ENCODE results near the gene GNE.

Gene GNE

GRCh38 chr9:36282275-36282674 is 24.0 kb upstream of the GNE start:
- Histone ChIP-seq H3K4me3 (ENCODE audit: low read length in 2 of 2) (no peak overlapping the region), H2BK5ac (ENCODE audit: low read length) (no peak overlapping the region)
- no CpG with 5 or more reads among the region's 7 CpGs for WGBS, 2 donors (ENCODE audit: extremely low coverage in 2 of 2, insufficient read length in 2 of 2, insufficient replicate concordance in 1 of 2)

GRCh38 chr9:36280989-36281388 is 22.7 kb upstream of the GNE start:
- Histone ChIP-seq H2BK120ac (ENCODE audit: low read depth, low read length) (no peak overlapping the region), H3K36me3 (replicated peaks in 1 of 2; ENCODE audit: control insufficient read depth in 2 of 2, insufficient read depth in 2 of 2, low read length in 2 of 2) (no peaks in the 10 kb centered on the region), H3K4ac (ENCODE audit: low read length) (no peak overlapping the region), H3K79me1 (ENCODE audit: low read depth, low read length) (no peaks in the 10 kb centered on the region), H3K4me2 (ENCODE audit: insufficient read depth, low read length, poor library complexity, severe bottlenecking) (no peak overlapping the region), H3K27me3 (ENCODE audit: control insufficient read depth in 3 of 3, insufficient read depth in 3 of 3, low read depth in 1 of 3, low read length in 3 of 3) (no peaks in the 10 kb centered on the region), H3K18ac (ENCODE audit: low read length) (no peak overlapping the region), H2BK12ac (ENCODE audit: low read length) (no peak overlapping the region), H4K8ac (ENCODE audit: low read depth, low read length) (no peak overlapping the region), H3K9ac (ENCODE audit: low read depth, low read length, poor library complexity) (no peak overlapping the region), H2AK5ac (ENCODE audit: low read depth, low read length) (no peak overlapping the region), H2AFZ (ENCODE audit: low read length) (no peak overlapping the region), H3K23ac (ENCODE audit: low read depth, low read length, poor library complexity) (no peak overlapping the region), H3K4me3 (ENCODE audit: low read length in 2 of 2) (no peak overlapping the region), H3K4me1 (ENCODE audit: control insufficient read depth in 2 of 2, insufficient read depth in 1 of 2, low read depth in 1 of 2, low read length in 2 of 2) (peaks cover 0 to 6% of the 10 kb centered on the region in 2 donors), H2BK15ac (ENCODE audit: low read length) (no peak overlapping the region), H3K14ac (ENCODE audit: low read length) (no peak overlapping the region), H3K9me3 (replicated peaks in 1 of 2; ENCODE audit: control insufficient read depth in 2 of 2, insufficient read depth in 1 of 2, low read depth in 1 of 2, low read length in 2 of 2) (no peaks in the 10 kb centered on the region), H3K27ac (replicated peaks; ENCODE audit: low read length) (no peak overlapping the region), H2BK5ac (ENCODE audit: low read length) (no peak overlapping the region), H4K91ac (ENCODE audit: low read depth, low read length, poor library complexity) (no peak overlapping the region)
- no CpG with 5 or more reads among the region's 4 CpGs for WGBS, 2 donors (ENCODE audit: extremely low coverage in 2 of 2, insufficient read length in 2 of 2, insufficient replicate concordance in 1 of 2)
- no peak for DNase-seq (ENCODE audit: low spot score)

More at GRCh38 chr9:36282275-36282674, 24.0 kb upstream of the GNE start:
- Histone ChIP-seq H3K9me3 (replicated peaks in 1 of 2; ENCODE audit: control insufficient read depth in 2 of 2, insufficient read depth in 1 of 2, low read depth in 1 of 2, low read length in 2 of 2) (no peaks in the 10 kb centered on the region), H3K4ac (ENCODE audit: low read length) (no peak overlapping the region), H2BK12ac (ENCODE audit: low read length) (no peak overlapping the region), H2BK15ac (ENCODE audit: low read length) (no peak overlapping the region), H4K91ac (ENCODE audit: low read depth, low read length, poor library complexity) (no peak overlapping the region), H3K4me1 (ENCODE audit: control insufficient read depth in 2 of 2, insufficient read depth in 1 of 2, low read depth in 1 of 2, low read length in 2 of 2) (no peaks in the 10 kb centered on the region), H2AFZ (ENCODE audit: low read length) (no peak overlapping the region), H3K36me3 (replicated peaks in 1 of 2; ENCODE audit: control insufficient read depth in 2 of 2, insufficient read depth in 2 of 2, low read length in 2 of 2) (no peaks in the 10 kb centered on the region), H3K27me3 (ENCODE audit: control insufficient read depth in 3 of 3, insufficient read depth in 3 of 3, low read depth in 1 of 3, low read length in 3 of 3) (no peaks in the 10 kb centered on the region), H4K8ac (ENCODE audit: low read depth, low read length) (no peak overlapping the region), H2BK120ac (ENCODE audit: low read depth, low read length) (no peak overlapping the region), H2AK5ac (ENCODE audit: low read depth, low read length) (no peak overlapping the region), H3K9ac (ENCODE audit: low read depth, low read length, poor library complexity) (no peak overlapping the region), H3K23ac (ENCODE audit: low read depth, low read length, poor library complexity) (no peak overlapping the region), H3K18ac (ENCODE audit: low read length) (no peak overlapping the region), H3K4me2 (ENCODE audit: insufficient read depth, low read length, poor library complexity, severe bottlenecking) (no peak overlapping the region), H3K27ac (replicated peaks; ENCODE audit: low read length) (no peak overlapping the region), H3K14ac (ENCODE audit: low read length) (no peak overlapping the region), H3K79me1 (ENCODE audit: low read depth, low read length) (no peaks in the 10 kb centered on the region)
- DNase-seq (ENCODE audit: low spot score) = no peak

GRCh38 chr9:36278243-36278642 is 20.0 kb upstream of the GNE start:
- Histone ChIP-seq H4K91ac (ENCODE audit: low read depth, low read length, poor library complexity) (no peak overlapping the region), H3K4ac (ENCODE audit: low read length) (no peak overlapping the region), H3K9me3 (replicated peaks in 1 of 2; ENCODE audit: control insufficient read depth in 2 of 2, insufficient read depth in 1 of 2, low read depth in 1 of 2, low read length in 2 of 2) (no peaks in the 10 kb centered on the region), H2BK15ac (ENCODE audit: low read length) (no peak overlapping the region), H3K79me1 (ENCODE audit: low read depth, low read length) (no peaks in the 10 kb centered on the region), H2AFZ (ENCODE audit: low read length) (no peak overlapping the region), H2BK5ac (ENCODE audit: low read length) (no peak overlapping the region), H4K8ac (ENCODE audit: low read depth, low read length) (no peak overlapping the region), H2BK12ac (ENCODE audit: low read length) (no peak overlapping the region), H3K18ac (ENCODE audit: low read length) (no peak overlapping the region), H3K14ac (ENCODE audit: low read length) (no peak overlapping the region), H3K23ac (ENCODE audit: low read depth, low read length, poor library complexity) (no peak overlapping the region), H2BK120ac (ENCODE audit: low read depth, low read length) (no peak overlapping the region), H3K27ac (replicated peaks; ENCODE audit: low read length) (no peak overlapping the region), H3K4me2 (ENCODE audit: insufficient read depth, low read length, poor library complexity, severe bottlenecking) (no peak overlapping the region), H3K27me3 (ENCODE audit: control insufficient read depth in 3 of 3, insufficient read depth in 3 of 3, low read depth in 1 of 3, low read length in 3 of 3) (no peaks in the 10 kb centered on the region), H3K36me3 (replicated peaks in 1 of 2; ENCODE audit: control insufficient read depth in 2 of 2, insufficient read depth in 2 of 2, low read length in 2 of 2) (no peaks in the 10 kb centered on the region), H3K4me1 (ENCODE audit: control insufficient read depth in 2 of 2, insufficient read depth in 1 of 2, low read depth in 1 of 2, low read length in 2 of 2) (peaks cover 0 to 10% of the 10 kb centered on the region in 2 donors), H3K9ac (ENCODE audit: low read depth, low read length, poor library complexity) (no peak overlapping the region), H3K4me3 (ENCODE audit: low read length in 2 of 2) (no peak overlapping the region), H2AK5ac (ENCODE audit: low read depth, low read length) (no peak overlapping the region)
- no CpG with 5 or more reads among the region's 2 CpGs for whole genome bisulfite sequencing, 2 donors (ENCODE audit: extremely low coverage in 2 of 2, insufficient read length in 2 of 2, insufficient replicate concordance in 1 of 2)
- DNase-seq (ENCODE audit: low spot score) = no peak

- no peak overlapping the region for H2BK5ac ChIP-seq (ENCODE audit: low read length)
- H3K4me3 ChIP-seq (ENCODE audit: low read length in 2 of 2) = no peak overlapping the region
- no peak for DNase-seq (ENCODE audit: low spot score)
- WGBS, 2 donors (ENCODE audit: extremely low coverage in 2 of 2, insufficient read length in 2 of 2, insufficient replicate concordance in 1 of 2) = no CpG with 5 or more reads among the region's 7 CpGs
- H3K4me1 ChIP-seq (ENCODE audit: control insufficient read depth in 2 of 2, insufficient read depth in 1 of 2, low read depth in 1 of 2, low read length in 2 of 2) = peaks cover 0 to 10% of the 10 kb centered on the region in 2 donors
- no peak overlapping the region for H2BK120ac ChIP-seq (ENCODE audit: low read depth, low read length)
- no peaks in the 10 kb centered on the region for H3K9me3 ChIP-seq (replicated peaks in 1 of 2; ENCODE audit: control insufficient read depth in 2 of 2, insufficient read depth in 1 of 2, low read depth in 1 of 2, low read length in 2 of 2)
- H3K27ac ChIP-seq (replicated peaks; ENCODE audit: low read length) = no peak overlapping the region
- H2AK5ac ChIP-seq (ENCODE audit: low read depth, low read length) = no peak overlapping the region
- no peak overlapping the region for H3K4me2 ChIP-seq (ENCODE audit: insufficient read depth, low read length, poor library complexity, severe bottlenecking)
- H3K9ac ChIP-seq (ENCODE audit: low read depth, low read length, poor library complexity) = no peak overlapping the region
- H4K91ac ChIP-seq (ENCODE audit: low read depth, low read length, poor library complexity) = no peak overlapping the region
- H3K18ac ChIP-seq (ENCODE audit: low read length) = no peak overlapping the region
- H2AFZ ChIP-seq (ENCODE audit: low read length) = peak overlapping the region; percentile 38
- no peaks in the 10 kb centered on the region for H3K27me3 ChIP-seq (ENCODE audit: control insufficient read depth in 3 of 3, insufficient read depth in 3 of 3, low read depth in 1 of 3, low read length in 3 of 3)
- H3K23ac ChIP-seq (ENCODE audit: low read depth, low read length, poor library complexity) = no peak overlapping the region
- H2BK12ac ChIP-seq (ENCODE audit: low read length) = no peak overlapping the region
- H4K8ac ChIP-seq (ENCODE audit: low read depth, low read length) = no peak overlapping the region
- H3K36me3 ChIP-seq (replicated peaks in 1 of 2; ENCODE audit: control insufficient read depth in 2 of 2, insufficient read depth in 2 of 2, low read length in 2 of 2) = no peaks in the 10 kb centered on the region
- no peak overlapping the region for H3K14ac ChIP-seq (ENCODE audit: low read length)
- no peak overlapping the region for H3K4ac ChIP-seq (ENCODE audit: low read length)
- no peaks in the 10 kb centered on the region for H3K79me1 ChIP-seq (ENCODE audit: low read depth, low read length)
- H2BK15ac ChIP-seq (ENCODE audit: low read length) = no peak overlapping the region
Observed at GRCh38 chr9:36276781-36277181, 18.5 kb upstream of the GNE start.

Measured in neuronal stem cell (in vitro differentiated cells).